Camera-type eye (tissue), 1 donor: ENCODE results near the gene ANKHD1. TPM values are rescaled to one million over a fixed set of nuclear protein-coding genes. Genes with fewer than 3 reads are reported as not detected.

Experiments used
- total RNA-seq: library from RNA; depleted of rRNA; stranded (reverse); fragments of >200 nt; gene quantifications from one replicate; pipeline ENCODE4 v1.2.3, GENCODE V29; 2014

Gene ANKHD1, protein sequence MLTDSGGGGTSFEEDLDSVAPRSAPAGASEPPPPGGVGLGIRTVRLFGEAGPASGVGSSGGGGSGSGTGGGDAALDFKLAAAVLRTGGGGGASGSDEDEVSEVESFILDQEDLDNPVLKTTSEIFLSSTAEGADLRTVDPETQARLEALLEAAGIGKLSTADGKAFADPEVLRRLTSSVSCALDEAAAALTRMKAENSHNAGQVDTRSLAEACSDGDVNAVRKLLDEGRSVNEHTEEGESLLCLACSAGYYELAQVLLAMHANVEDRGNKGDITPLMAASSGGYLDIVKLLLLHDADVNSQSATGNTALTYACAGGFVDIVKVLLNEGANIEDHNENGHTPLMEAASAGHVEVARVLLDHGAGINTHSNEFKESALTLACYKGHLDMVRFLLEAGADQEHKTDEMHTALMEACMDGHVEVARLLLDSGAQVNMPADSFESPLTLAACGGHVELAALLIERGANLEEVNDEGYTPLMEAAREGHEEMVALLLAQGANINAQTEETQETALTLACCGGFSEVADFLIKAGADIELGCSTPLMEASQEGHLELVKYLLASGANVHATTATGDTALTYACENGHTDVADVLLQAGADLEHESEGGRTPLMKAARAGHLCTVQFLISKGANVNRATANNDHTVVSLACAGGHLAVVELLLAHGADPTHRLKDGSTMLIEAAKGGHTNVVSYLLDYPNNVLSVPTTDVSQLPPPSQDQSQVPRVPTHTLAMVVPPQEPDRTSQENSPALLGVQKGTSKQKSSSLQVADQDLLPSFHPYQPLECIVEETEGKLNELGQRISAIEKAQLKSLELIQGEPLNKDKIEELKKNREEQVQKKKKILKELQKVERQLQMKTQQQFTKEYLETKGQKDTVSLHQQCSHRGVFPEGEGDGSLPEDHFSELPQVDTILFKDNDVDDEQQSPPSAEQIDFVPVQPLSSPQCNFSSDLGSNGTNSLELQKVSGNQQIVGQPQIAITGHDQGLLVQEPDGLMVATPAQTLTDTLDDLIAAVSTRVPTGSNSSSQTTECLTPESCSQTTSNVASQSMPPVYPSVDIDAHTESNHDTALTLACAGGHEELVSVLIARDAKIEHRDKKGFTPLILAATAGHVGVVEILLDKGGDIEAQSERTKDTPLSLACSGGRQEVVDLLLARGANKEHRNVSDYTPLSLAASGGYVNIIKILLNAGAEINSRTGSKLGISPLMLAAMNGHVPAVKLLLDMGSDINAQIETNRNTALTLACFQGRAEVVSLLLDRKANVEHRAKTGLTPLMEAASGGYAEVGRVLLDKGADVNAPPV (N-terminal part only)
- 164 TPM for total RNA-seq

GRCh38 chr5:140401362-140402257, at the start of gene ANKHD1:
TSS of gene ANKHD1 (plus strand) at chr5:140401833. CDS start at chr5:140401968, 135 bp downstream.

DNA sequence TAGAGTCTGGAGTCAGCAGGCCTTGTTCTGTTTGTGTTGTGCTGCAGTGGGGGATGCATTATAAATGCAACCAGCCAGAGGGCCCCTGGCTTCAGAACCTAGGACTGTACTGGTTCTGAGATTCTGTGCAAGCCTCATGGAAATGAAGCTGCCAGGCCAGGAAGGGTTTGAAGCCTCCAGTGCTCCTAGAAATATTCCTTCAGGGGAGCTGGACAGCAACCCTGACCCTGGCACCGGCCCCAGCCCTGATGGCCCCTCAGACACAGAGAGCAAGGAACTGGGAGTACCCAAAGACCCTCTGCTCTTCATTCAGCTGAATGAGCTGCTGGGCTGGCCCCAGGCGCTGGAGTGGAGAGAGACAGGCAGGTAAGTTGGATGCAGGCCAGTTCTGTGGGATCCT, 41.5 kb upstream of the ANKHD1 start, which contains the start of gene SLC4A9:
Gene SLC4A9, plus strand, starts transcription at position 94 of the 400 bp plus-strand sequence. Its CDS starts 43 bp downstream, at position 137.

DNA sequence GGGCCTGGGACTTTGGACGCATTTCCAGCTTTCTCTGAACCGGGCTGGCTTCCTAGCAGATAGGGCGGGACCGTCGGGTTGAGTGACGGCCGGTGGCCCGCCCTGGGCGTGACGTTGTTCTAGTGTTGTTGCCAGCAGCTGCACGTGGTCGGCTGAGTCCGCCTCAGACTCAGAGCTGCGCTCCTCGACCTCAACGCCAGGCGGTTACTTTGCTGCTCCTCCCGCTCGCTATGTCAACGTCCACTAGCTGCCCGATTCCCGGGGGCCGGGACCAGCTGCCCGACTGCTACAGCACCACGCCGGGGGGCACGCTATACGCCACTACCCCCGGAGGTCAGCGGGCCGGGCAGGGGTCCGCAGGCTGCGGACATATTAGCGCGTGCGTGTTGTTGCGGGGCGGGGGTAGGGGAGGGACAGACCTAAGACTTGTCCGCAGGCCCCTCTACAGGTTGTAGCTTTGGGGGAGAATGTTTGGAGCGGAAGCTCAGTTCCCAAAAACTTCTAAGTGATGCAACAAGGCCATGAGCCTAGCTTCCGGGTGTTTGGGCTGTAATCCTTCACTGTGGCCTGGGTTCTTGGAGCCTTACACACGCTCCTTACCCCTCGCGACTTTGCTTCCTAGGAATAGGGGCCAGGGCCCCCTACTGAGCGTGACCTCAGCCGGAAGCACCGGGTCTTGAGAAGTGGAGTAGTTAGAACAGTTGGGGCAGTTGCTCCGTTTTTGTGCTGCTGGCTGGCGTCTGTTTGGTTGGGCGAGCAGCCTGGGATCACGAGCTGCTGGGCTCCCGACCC, 146.1 kb downstream of the ANKHD1 start, which contains the start of gene EIF4EBP3:
Gene EIF4EBP3, plus strand, starts transcription at position 155 of the 792 bp plus-strand sequence. Its CDS starts 76 bp downstream, at position 231.

GRCh38 chr5:140557136-140557805, 155.6 kb downstream of the ANKHD1 start, which contains the start of gene SRA1:
TSS of gene SRA1 (minus strand) at chr5:140557473. CDS start at chr5:140557452, 21 bp downstream.

GRCh38 chr5:140564196-140565023, 162.8 kb downstream of the ANKHD1 start, which contains the start of the genes APBB3 and SLC35A4:
TSS of gene APBB3 (minus strand) at chr5:140564598. CDS start at chr5:140564245, 353 bp downstream.
TSS of gene SLC35A4 (plus strand) at chr5:140564828. CDS start at chr5:140567170, 2,342 bp downstream.

Other genes with a start within 250 kb of the ANKHD1 start
- 6.2 TPM for gene CYSTM1, start 226.6 kb upstream of the ANKHD1 start, total RNA-seq
- 57.2 TPM for gene PFDN1, start 98.7 kb upstream of the ANKHD1 start, total RNA-seq
- 17.1 TPM for gene HBEGF, start 55.2 kb upstream of the ANKHD1 start, total RNA-seq
- not detected for gene SLC4A9, start 41.6 kb upstream of the ANKHD1 start, total RNA-seq
- 5.6 TPM for gene EIF4EBP3, start 145.8 kb downstream of the ANKHD1 start, total RNA-seq
- gene SRA1, start 155.6 kb downstream of the ANKHD1 start, total RNA-seq = 20.5 TPM
- 50.0 TPM for gene APBB3, start 162.8 kb downstream of the ANKHD1 start, total RNA-seq
- 12.8 TPM for gene SLC35A4, start 163.0 kb downstream of the ANKHD1 start, total RNA-seq
- 22.0 TPM for gene CD14, start 231.3 kb downstream of the ANKHD1 start, total RNA-seq
- 54.8 TPM for gene TMCO6, start 237.6 kb downstream of the ANKHD1 start, total RNA-seq
- 31.1 TPM for gene NDUFA2, start 245.8 kb downstream of the ANKHD1 start, total RNA-seq
- gene IK, start 246.0 kb downstream of the ANKHD1 start, total RNA-seq = 134 TPM